Germinal center (tissue), 1 donor: Measurements from ENCODE around the gene IKZF1.

ENCODE experiments used
- DNase-seq: peaks from one replicate; pipeline ENCODE4 v3.0.0; 2012; ENCODE audit warnings: mixed read lengths, low spot score

The IKZF1 gene

GRCh38 chr7:50308532-50309385, 4.2 kb downstream of the IKZF1 start:
- DNase-seq, result peak; percentile 12

- DNase-seq, result no peak
These were observed 5.2 kb downstream of the IKZF1 start for GRCh38 chr7:50309721-50310120.

GRCh38 chr7:50310361-50310760, 5.8 kb downstream of the IKZF1 start:
- peak; percentile 21 for DNase-seq

GRCh38 chr7:50310956-50311355, 6.4 kb downstream of the IKZF1 start:
- DNase-seq, result no peak

- DNase-seq, result no peak
These were observed 8.0 kb downstream of the IKZF1 start for GRCh38 chr7:50312250-50313162.

GRCh38 chr7:50314836-50315592, 10.5 kb downstream of the IKZF1 start:
- DNase-seq, result peak; percentile 6

- peak; percentile 20 for DNase-seq
These were observed 11.5 kb downstream of the IKZF1 start for GRCh38 chr7:50315739-50316671.

GRCh38 chr7:50317221-50317678, 12.7 kb downstream of the IKZF1 start:
- peak; percentile 43 for DNase-seq

- DNase-seq, result peak; percentile 7
These were observed 13.5 kb downstream of the IKZF1 start for GRCh38 chr7:50317697-50318669.

GRCh38 chr7:50321487-50322067, 17.1 kb downstream of the IKZF1 start:
- no peak for DNase-seq

GRCh38 chr7:50324113-50324512, 19.6 kb downstream of the IKZF1 start:
- DNase-seq, result no peak

GRCh38 chr7:50327443-50327842, 22.9 kb downstream of the IKZF1 start:
- DNase-seq, result no peak

- no peak for DNase-seq
These were observed 25.3 kb downstream of the IKZF1 start for GRCh38 chr7:50329775-50330174.

GRCh38 chr7:50330254-50330653, 25.7 kb downstream of the IKZF1 start:
- DNase-seq, result no peak

- no peak for DNase-seq
These were observed 26.2 kb downstream of the IKZF1 start for GRCh38 chr7:50330696-50331095.

- DNase-seq, result no peak
These were observed 27.2 kb downstream of the IKZF1 start for GRCh38 chr7:50331564-50332208.

- DNase-seq, result no peak
These were observed 28.0 kb downstream of the IKZF1 start for GRCh38 chr7:50332241-50333165.

- DNase-seq, result no peak
These were observed 28.7 kb downstream of the IKZF1 start for GRCh38 chr7:50333221-50333651.
